GM18909 (cell line): ENCODE data around the gene SPATA6.

Experiments
- ATAC-seq: cut with Tn5 transposase; IDR thresholded peaks from one replicate; pipeline ENCODE4 v1.9.1; 2021; ENCODE audit warnings: mild to moderate bottlenecking; ENCODE audit not compliant: unreplicated experiment, poor library complexity

SPATA6 gene

DNA sequence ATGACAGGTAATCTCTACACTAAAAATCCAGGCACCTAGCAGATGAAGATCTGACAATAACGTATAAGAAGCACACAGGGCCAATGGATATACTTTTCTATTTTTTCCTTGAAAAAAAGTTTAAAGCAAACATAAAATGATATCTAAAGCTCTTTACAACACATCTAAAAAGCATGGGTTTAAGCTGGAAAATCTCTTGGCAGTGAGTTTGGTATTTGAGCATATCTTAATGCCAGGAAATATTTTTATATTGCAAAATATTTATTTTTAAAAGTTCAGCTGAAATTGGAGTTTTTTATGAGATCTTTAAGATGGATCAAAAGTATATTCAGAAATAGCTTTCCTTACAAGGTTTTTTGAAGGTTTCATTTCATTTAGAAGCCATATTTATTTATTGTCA, 209.0 kb downstream of the SPATA6 start:
- ATAC-seq: no peak

DNA sequence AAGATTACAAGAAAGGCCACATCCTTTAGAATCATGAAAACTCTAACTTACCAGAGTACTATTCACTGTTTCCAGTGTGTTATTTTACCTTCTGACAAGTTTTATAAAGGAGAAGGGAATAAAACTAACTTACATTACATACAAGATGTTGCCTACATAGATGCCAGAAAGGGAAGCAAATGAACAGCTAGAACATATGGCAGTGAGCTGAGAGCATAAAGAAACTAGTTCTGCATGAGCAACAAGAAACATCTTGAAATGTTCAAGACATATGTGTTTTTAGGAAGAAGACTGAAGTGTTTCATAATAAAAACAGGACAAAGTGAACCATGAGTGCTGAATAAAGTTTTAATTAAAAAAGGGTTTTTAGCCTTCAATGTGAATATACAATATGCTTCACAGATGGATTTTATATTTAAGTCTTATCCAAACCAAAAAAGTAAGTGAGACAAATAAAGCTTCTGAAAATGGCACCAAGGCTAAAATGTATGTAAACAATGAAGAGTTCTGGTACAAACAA, 210.1 kb downstream of the SPATA6 start:
- no peak for ATAC-seq

DNA sequence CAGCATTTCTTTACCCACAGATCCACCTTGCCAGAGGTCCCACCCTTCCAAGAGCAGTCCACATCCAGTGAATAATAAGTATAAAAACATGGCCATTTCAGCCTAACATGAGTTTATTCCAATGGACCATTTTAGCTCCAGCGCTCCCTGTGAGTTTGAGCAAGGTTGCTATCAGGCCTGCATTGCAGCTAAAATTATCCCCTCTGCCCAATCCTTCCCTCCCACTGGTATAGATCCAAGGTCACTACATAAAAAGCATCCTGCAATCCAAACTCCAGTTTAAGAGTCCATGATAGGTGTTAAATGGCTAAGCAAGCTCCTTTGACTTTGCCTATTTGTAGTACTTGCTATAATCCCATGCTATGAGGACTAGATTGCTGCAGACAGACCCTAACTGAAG, 213.9 kb downstream of the SPATA6 start:
- no peak for ATAC-seq

DNA sequence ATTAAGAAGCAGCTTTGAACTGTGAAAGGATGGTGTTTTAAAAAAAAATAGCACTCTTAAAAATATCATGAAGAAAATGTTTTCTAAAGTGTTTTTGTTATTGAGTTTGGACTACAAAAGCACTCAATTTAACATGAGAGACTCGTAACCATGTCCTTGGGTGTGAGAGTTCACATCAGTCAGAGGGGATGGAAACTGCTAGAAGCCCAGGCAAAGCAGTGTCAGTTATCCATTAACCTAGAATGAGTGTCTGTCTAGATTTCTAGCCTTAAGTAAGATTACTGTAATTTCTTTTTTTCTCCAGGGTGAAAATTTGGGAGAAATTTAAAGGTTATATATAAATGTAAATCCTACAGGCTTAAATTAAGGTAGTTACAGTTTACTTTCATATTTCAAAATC, 217.8 kb downstream of the SPATA6 start:
- ATAC-seq: no peak

DNA sequence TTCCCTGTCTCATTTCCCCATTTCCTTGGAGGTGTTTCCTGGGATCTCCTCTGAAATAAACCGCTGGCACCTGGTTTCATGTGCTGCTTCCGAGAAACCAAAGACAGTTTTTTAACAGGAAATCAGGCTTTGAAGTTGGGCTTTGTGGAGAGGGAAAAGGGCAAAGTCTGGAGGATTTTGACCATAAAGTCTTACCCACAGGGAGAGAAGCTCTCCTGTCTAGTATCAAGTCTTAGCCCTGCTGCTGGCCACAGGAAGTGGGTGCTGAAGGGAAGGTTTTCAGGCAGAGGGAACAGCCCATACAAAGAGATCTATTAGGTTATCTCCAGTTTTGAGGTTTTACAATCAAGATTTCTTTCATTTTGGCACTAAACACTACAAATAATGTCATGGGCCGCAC, 220.2 kb downstream of the SPATA6 start:
- no peak for ATAC-seq

DNA sequence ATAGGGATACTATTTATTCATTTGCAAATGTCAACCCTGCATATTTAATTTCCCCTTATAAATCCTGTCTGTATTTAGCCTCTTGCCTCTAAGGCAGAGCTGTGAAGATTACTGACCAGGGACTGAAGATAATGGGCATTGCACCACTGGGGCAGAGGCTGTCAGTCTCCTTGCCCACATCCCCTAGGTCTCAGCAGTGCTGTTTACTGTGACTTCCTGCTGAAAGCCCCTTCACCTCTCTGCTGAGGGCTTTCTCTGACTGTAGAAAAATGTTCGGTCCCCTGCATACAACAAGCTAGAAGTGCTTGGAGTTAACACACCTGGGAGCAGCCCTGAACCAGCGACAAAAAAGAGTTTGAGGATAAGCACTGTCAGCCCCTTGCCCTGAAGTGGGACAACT, 220.7 kb downstream of the SPATA6 start:
- no peak for ATAC-seq

DNA sequence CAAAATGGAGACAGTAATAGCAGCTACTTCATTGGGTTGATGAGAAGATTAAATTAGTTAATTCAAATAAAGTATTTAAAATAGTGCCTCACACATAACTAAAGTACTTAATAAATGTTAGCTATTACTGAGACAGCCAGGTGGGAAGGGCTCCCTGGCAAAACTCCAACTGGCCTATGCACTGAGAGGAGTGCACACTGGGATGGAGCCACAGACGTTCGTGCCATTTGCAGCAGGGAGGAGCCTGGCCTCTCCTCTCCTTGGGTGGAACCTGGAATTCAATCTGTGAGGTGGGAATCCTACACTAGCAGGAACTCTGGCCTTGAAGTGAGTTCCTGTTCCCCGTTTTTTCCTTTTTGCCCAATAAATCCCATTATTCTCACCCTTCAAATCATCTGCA, 221.4 kb downstream of the SPATA6 start:
- no peak for ATAC-seq

DNA sequence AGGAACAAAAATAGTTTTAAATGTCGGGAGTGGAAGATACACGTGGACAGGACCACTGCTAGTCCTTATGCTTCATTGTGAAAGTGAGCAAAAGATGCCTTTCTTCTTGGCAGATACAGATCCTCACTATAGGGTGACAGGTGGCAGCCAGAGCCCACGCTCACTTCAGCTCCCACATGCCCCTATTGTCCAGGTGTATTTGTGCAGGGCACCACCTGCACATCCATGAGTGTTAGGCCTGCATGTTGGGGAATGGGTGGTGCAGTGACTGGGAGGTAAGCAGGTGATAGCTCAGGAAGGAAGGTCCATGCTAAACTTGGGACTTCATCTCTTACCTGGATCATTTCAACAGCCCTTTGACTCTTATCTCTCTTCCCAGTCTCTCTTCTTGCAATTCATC, 222.1 kb downstream of the SPATA6 start:
- no peak for ATAC-seq

DNA sequence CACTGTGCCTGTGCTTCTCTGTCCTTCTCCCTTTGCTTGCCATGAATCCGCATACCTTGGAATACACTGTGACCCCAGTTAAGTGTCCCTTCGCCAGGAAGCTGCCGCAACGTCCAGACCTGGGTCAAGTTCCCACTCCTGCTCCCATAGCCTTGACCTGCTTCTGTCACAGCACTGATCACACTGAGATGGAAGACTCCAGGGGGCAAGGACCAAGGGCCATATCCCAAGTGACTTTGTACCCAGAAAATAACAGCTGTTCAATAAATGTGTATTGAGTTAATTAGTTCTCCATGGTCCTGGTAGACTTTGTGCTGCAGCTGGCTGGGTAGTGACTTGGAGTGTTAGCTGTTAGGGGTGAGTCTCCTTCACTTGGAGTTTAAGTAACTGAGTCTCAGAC, 223.6 kb downstream of the SPATA6 start:
- ATAC-seq: no peak

DNA sequence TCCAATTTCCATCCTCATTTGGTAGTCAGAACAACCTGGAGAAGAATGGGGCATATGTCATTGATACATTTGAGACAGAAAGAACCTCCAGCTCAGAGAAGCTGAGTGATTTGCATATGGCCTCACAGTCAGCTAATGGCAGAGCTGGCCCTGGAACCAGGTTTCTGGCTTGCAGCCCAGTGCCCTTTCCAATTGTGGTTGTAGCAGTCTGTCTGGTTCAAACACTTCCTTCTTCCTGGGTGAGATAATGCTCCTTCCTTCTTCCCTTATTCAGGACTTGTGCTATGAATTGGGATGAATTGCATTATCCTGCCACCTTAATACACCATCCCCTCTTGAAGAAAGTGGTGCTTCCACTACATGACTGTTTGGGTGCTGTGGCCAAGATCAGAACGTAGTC, 225.3 kb downstream of the SPATA6 start:
- ATAC-seq: no peak
